GM21526 (cell line): ENCODE results near the gene RFC5.
"Not testable (repeated sequence)": the region's sequence is repeated elsewhere in the genome, so short reads cannot be mapped to it uniquely, and the experiment has no call there.

ENCODE experiments used
- ATAC-seq: cut with Tn5 transposase; IDR thresholded peaks from one replicate; pipeline ENCODE4 v1.9.1; 2021; ENCODE audit warnings: moderate library complexity; ENCODE audit not compliant: unreplicated experiment, low FRiP score

The RFC5 gene

DNA sequence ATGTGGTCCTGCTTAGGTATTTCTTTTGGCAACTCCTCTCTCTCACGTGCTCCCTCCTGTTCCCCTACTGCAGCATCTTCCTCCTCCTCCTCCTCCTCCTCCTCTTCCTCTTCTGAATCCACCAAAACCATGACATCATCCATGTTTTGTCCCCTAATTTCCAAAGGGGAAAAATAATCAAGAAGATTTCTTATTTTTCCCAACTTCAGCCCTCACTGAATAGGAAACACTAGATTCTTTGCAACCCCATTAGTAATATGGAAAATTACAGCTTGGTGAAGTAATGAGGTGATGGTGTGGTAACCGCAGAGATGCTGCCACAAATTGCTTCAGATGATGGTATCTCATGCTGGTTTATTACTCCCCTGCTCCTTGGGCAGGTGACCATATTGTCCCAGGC lies 51.9 kb downstream of the RFC5 start:
- ATAC-seq: no peak

DNA sequence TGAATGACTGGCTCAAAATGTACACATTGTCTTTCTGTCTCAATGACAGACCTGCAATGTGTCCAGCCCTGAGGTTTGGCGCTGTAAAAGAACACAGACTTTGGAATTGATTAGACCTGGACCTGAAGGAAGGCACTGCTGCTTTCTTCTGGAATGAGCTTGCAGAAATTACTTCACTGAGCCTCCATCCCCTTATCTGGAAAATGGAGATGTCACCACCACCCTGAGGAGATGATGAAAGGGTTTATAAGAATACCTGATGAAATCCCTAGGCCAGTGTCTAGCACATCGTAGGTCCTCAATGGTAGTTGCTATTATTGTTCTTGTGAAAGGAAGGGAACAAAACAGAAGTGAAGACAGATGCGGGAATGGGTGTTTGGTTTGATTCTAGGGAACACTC lies 54.1 kb downstream of the RFC5 start:
- no peak for ATAC-seq

DNA sequence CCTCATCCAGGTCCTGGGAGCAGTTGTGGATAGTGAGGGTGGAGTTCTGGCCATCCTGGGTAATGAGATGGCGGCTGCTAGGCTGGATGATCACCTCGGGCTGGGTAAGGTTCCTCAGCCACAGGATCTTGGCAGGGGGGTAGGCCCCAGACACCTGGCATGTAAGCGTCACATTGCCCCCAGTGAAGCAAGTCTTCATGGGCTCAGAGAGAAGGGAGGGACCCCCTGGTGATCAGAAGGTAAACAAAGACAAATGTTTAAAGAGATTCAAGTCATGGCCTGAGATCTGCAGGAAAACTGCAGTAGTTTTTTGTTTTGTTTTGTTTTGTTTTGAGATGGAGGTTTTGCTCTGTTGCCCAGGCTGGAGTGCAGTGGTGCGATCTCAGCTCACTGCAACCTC lies 57.3 kb downstream of the RFC5 start:
- ATAC-seq: no peak

DNA sequence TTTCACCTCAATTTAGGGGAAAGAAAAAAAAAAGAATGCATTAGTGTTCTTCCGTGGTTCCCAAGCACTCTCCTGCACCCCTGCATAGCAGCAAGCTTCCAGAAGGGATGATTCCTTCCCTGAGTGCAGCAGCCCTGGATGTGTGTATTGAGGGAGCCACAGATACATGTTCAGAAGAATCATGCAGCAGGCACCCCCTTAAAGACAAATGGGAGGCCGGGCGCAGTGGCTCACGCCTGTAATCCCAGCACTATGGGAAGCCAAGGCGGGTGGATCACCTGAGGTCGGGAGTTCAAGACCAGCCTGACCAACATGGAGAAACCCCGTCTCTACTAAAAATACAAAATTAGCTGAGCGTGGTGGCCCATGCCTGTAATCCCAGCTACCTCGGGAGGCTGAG lies 65.0 kb downstream of the RFC5 start:
- ATAC-seq: not testable (repeated sequence)
